Bone marrow (tissue), 2 donors: ENCODE data around the gene HAND1.
"Not testable (repeated sequence)": the region's sequence is repeated elsewhere in the genome, so short reads cannot be mapped to it uniquely, and the experiment has no call there.

ENCODE experiments used
- DNase-seq, 2 donors: peaks; one replicate each; lab custom pipeline; 2025; lab: John Stamatoyannopoulos, UW

Gene HAND1

DNA sequence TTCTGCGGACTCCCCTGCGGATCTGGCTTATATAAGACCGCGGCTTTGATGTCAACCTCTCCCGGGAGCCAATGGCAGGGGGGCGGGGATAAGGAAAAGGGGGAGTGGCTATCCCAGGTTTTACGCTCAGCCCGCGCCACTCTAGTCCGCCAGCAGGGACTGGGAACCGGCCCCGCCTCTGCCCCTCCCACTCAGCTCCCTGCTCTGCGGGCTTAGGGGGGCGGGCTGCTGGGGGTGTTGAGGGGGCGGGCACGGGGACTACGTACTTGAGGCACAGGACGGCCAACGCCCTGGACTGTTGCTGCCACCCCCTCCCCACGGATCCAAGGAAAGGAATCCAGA is at the start of gene HAND1:
TSS of gene HAND1 (minus strand) at position 4 of the 342 bp plus-strand sequence. CDS start 219 bp downstream, outside the sequence.
- no peak for DNase-seq

DNA sequence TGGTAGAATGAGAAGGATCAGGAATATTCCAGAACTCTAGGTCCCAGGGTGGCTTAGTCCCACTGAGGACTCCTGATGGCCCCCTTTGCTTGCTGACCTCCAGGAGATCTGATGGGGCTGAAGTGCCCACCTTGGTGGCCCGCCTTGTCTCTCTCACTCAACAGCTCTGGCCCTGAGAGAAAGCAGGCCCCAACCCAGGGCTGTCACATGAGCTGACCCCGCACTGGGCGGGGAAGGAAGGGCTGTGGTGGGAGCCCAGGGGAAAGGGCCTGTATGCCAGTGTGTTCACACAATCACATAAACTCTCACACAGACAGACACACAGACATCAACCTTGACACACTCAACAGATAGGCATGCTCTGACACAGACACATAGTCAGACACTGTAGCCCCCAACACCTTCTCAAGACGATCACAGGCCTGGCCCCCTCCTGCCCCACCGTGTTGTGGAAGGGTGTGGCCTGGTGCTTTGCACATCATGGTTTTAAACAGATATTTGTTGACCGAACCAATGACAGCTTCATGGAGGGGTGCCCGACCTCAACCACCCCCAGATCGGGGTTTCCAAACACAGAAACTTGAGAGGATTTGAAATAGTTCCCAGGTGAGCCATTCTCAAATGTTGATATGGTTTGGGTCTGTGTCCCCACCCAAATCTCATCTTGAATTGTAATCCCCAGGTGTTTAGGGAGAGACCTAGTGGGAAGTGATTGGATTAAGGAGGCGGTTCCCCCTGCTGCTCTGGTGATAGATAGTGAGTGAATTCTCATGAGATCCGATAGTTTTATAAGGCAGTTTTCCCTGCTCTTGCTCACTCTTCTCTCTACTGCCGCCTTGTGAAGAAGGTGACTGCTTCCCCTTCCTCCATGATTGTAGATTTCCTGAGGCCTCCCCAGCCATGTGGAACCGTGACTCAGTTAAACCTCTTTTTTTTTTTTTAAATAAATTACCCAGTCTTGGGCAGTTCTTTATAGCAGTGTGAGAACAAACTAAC is 48.5 kb upstream of the HAND1 start:
- DNase-seq, result no peak

DNA sequence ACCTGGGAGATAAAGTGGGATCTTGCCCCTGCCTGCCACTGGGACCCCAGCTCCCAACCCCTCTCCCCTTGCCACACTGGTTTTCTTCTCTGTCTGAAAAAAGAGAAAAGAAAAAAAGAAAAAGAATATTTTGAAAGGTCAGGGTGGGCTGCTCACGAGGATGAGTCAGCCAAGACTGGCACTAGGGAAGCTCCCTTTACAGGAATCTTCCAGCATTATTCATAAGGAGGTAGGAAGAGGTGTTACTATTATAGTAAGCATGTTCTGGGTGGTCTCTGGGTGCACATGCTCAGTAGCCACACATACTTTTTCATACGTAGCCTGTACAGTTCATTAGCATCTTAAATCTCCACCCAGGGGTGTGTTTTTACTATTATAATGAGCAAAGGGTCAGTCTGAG is 46.8 kb upstream of the HAND1 start:
- no peak for DNase-seq

DNA sequence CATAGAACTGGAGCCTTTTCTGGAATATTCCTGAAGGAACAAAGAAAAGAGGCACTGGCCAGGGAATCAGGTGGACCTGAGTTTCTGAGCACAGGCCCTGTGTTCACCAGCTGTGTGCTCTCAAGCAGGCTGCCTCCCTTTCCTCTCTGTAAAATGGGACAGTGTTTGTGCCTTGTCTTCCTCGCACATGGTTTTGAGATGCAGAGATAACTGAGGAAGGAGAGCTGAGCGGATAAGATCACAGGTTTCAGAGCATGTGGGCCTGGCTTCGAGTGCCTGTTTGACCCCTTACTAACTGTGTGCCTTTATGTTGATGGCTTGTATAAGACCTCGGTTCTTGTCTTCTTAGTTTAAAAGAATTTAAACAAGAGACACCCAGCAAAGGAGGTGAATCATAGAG is 46.2 kb upstream of the HAND1 start:
- no peak for DNase-seq

DNA sequence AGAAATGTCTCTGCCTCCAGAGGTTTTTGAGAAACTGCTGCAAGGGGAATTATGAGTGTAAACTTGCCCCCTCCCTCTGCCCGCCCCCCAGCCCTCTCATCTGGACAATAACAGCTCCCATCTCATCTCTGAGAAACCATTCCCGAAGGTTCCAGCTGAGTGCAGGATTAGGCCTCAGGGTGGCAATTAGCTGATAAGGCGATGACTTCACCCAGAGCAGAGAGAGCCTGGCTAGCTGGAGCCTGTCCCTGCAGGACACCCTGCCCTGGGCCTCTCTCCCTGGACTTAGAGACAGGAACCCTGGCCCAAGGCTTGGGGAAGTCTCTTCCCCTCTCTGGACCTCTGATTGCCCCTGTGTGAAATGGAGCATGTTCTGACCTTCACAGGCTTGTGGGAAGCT is 45.7 kb upstream of the HAND1 start:
- DNase-seq, result no peak

DNA sequence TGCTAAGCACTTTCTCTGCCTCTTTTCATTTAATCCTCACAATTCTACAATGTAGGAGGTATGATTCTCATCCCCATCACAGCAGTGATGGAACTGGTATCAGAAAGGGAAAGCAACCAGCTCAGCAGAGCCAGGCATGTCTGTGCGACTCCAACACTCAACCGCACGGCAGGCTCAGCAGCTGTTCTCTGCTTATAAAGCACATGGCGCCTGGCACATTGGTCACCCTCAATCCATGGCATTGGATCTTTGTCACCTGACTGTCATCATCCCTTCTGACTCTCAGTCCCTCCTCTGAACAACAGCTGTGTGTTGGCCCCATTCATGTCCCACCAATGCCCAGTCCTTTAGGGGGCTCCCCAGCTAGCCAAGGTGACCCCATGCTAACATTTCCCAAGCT is 45.1 kb upstream of the HAND1 start:
- DNase-seq, result no peak

DNA sequence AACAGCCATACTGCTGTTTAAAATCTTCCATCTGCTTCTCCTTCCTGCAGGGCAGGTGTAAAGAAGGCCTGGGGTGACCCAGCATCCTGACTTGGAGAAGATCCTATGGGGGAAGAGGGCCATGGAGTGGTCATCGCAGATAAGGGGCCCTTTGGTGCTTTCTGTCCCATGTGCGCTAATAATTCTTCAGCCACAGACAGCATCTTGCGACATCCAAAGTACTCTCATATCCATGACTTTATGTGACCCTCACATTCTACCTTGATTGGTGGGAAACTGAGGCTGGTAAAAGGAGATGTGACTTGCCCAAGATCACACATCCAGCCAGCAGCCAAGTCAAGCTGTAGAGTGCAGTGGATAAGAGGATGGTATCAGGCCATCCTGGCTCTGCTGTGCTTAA is 44.3 kb upstream of the HAND1 start:
- no peak for DNase-seq

DNA sequence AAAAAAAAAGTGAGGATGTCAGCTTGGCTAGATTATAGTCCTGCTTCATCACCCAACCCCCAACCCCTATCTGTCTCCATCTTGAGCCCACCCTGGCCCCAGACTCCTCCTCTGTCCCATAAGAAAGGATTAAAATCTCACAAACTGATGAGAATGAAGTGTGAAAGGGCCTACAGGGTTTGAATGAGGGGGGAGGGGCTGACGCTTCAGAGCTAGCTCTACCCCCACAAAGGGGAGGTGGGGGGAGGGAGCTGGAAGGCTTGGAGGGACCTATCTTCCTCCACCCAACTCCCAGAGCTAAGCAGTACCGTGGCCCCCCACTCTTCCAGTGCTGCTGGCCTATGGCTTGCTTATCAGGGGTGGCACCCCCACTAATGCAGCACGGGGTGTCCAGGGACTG is 43.7 kb upstream of the HAND1 start:
- no peak for DNase-seq

DNA sequence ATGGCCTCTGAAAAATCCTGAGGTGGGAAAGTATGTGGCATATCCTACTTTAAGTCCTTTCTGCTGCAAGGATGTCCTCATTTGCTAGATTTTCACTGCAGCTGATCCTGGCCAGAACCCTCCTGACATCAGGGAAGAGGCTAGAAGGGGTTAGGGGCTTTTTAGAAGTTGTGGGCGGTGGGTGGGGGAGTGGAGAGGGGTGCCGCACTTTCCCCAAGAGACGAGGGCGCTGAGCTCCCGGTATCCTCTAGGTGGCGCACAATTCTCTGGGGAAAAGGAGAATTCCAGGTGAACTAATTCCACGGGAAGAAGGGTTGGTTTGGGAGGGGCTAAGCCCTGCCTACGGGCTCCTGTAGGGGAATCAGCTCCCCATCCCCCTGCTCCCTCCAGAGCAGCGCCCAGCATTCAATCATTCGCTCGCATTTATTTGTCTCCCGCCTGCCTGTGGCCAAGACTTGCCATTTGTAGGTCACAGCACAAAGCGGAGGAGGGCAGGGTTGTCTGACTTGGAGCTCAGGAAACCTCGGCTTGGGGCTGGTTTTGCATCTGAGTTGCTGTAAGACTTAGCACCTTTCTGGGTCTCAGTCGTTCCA is 42.9 kb upstream of the HAND1 start:
- DNase-seq, result no peak

DNA sequence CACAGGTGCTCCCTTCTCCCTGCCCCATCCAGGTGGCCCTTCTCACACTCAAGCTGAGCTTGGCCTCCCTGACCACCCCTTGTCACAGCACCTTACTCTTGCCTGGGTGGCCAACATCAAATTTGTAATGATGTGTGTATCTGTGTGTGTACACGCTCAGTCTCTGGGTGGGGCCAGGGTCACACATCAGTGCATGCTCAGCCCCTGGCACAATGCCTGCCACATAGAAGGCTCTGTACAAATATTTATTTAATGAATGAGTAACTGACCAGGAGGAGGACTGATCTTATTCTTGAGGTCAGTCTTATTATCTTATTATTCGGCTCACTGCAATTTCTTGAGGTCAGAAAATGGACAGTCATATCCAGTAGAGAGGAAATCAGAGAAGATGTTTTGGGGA is 41.3 kb upstream of the HAND1 start:
- no peak for DNase-seq

DNA sequence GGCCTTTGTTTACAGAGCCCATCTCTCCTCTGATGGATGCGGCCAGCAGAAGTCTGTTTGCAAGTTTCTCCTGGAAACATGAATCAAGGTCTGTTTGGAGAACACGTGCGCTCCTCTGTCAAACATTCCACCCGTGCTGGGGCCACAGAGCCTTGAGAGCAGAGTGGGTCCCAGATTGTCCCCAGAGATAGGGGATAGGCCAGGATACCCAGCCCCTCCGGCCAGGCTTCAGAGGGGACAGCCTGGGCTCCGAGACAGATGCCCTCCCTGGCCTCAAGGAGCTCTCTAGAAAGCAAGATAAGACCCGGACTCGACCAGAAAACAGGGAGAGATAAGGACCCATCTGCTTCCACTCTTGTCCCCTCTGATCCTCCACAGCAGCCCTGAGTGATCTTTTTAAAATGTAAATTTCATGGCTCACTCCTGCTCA is 40.4 kb upstream of the HAND1 start:
- no peak for DNase-seq

DNA sequence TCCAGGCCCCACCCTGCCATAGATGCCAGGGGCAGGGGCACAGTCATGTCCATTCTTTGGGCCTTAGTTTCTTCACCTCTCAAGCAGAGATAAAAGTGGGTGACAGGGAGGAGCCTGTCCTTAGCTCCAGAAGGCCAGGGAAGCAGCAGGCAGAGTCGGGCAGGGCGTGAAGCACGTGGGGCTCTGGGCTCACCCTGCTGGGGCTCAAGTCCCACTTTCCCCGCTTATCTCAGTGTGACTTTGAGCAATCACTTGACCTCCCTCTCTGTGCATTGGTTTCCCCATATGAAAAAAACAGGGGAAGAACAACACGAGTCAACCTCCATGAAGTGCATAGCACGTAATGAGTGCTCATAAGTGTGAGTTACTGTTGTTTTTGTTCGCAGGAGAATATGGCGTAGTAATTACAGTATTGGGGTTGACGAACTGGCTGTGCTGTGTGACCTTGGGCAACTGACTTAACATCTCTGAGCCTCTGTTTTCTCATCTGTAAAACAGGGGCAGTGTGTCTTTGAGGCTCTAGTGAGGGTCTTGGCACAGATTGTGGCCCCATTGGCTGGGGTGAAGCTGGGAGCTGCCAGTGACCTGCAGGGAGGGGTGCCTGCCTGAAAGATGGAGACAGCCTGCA is 39.9 kb upstream of the HAND1 start:
- no peak for DNase-seq

DNA sequence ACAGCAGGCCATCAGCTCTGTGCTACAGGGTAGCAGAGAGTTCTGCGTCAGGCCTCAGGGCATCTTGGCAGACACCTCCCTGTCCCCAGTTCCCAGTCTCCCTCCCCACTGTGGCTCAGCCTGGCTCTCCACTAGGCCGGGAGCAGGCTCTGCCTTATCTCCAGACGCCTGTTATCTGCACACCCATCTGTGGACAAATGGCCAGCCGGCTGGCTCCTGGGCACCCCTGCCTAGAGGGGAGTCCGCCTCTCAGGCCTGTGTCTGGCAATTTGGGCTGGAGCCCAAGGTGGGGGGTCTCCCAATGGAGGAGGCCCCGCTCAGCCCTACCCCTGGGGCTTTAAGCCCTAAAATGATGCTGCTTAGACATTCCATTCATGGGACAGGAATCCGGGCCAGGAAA is 39.2 kb upstream of the HAND1 start:
- DNase-seq, result no peak

DNA sequence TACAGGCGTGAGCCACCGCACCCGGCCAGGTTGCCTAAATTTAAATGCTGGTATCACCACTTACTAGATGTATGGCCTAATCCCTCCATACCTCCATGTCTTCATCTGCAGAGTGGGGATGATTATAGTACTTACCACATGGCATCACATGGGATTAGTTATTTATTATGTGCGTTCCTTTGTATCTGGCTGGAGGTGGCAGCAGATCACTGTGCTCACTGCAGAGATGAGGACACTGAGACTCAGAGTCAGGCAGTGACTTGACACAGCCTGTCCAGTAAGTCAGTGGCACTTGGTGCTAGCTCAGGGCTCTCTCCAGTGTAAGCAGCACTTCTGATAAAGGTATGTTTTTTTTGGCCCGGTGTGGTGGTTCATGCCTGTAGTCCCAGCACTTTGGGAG is 38.4 kb upstream of the HAND1 start:
- DNase-seq, result no peak

DNA sequence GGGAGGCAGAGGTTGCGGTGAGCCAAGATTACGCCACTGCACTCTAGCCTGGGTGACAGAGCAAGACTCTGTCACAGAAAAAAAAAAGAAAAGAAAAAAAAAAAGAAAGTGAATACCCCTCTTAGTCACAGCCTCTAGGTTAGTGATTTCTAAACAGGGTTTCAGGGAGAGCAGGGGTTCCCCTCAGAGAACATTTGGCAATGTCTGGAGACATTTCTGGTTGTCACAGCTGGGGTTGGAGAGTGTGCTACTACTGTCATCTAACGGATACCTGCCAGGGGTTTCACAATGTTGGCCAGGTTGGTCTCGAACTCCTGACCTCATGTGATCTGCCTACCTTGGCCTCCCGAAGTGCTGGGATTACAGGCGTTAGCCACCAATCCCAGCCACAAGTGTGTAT is 37.5 kb upstream of the HAND1 start:
- DNase-seq, result not testable (repeated sequence)

DNA sequence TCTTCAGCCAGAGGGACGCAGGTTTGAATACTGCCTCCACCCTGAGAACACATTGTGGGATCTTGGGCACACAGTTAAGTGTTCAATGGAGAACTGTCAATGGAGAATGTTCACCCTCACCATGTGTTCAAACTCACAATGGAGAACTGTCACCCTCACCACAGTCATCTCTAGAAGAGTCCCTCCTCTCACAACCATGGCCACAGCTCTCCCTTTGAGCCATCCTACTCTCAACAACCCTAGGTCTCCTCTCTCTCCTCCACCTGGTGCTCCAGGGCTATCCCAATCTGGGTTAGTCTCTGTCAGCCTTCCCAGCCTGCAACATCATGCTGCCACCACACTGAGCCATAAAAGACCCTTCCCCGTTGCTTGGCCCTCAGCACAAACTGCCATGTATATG is 36.3 kb upstream of the HAND1 start:
- no peak for DNase-seq

DNA sequence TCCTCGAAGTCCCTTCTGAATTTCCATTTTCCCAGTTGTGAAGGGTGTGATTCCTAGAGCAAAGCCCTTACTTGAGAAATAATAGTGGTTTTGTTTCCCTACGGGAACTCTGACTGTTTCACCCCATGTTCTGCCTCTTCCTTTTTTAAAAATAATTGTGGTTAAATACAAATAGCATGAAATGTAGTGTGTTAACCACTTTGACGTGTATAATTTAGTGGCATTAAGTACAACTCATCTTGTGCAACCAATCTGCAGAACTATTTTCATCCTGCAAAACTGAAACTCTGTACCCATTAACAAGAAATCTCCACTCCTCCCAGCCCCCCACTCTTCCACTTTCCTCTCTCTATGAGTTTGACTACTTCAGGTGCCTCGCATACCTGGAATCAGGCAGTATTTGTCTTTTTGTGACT is 35.6 kb upstream of the HAND1 start:
- no peak for DNase-seq

DNA sequence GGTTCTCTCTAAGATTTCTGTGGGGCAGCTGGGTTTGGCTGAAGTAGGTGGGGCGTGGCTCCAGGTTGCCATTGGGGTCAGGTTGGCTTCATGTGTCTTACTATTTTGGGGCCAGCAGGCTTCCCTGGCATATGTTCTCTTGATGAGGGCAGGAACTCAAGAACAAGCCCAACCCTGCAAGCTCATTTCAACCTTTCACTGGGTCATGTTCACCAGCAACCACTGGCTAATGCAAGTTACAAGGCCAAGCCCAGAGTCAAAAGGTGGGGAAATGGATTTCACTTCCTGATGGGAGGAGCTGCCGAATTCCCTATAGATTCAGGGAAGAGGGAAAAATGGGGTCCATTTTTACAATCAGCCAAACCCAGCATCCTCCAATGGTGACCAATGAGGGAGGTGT is 34.0 kb upstream of the HAND1 start:
- DNase-seq, result no peak

DNA sequence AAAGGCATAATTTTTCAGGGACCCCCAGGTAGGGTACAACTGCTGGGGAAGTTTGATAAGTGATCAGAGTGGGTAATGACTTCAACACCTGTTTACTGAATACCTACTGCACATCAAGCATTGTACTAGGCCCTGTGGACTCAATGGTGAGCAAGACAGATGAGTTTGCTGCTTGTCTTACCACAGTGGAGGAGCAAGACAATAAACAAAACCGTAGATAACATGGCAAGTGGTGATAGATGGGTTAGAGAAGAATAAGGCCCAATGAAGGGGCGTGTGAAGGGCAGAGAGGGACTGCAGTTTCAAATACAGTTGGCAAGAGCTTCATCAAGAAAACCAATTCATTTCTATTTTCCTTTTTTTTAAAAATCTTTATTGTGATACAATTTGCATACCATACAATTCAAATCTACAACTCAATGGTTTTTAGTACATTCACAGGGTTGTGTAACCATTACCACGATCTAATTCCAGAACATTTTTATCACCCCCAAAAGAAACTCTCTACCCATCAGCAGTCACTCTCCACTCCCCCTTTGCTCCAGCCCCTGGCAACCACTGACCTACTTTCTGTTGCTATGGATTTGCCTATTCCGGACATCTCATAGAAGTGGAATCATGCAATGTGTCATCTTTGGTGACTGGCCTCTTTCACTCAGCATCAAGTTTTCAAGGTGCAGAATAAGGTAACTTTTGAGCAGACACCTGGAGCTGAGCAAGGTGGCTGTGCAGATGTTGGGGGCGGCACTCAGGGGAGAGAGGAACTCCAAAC is 31.9 kb upstream of the HAND1 start:
- DNase-seq, result no peak

DNA sequence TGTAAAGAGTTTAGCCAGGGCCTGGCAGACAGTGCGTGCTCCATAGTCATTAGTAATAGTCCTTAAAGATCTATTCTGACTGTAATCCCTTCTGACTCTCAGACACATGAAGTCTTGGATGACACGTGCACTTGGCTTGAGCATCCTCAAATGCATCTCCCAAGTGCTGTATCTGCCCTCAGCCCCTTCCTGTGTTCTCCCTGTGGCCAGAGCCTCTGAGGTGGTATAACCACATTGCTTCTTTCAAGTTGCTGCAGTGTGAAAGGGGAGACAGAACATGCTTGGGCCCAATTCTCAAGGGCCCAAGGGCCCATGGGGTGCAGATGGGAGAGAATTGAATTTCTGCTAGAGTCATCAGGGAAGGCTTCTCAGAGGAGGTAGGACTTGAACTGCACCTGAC is 30.1 kb upstream of the HAND1 start:
- DNase-seq, result no peak

DNA sequence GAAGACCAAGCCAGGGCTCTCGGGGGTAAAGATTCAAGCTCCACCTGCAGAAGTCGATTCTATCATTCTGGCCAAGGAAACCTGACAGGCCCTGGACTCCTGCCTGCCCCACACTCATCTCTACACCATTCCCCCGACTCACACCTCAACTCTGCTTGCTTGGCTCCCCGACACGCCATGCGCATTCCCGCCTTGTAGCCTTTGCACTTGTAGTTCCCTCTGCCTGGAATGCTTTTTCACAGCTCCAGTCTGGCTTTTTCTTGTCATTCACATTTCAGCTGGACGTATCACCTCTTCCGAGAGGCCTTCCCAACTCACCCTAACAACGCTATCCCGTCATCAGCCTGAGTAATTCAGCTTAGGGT is 28.7 kb upstream of the HAND1 start:
- DNase-seq, result no peak

DNA sequence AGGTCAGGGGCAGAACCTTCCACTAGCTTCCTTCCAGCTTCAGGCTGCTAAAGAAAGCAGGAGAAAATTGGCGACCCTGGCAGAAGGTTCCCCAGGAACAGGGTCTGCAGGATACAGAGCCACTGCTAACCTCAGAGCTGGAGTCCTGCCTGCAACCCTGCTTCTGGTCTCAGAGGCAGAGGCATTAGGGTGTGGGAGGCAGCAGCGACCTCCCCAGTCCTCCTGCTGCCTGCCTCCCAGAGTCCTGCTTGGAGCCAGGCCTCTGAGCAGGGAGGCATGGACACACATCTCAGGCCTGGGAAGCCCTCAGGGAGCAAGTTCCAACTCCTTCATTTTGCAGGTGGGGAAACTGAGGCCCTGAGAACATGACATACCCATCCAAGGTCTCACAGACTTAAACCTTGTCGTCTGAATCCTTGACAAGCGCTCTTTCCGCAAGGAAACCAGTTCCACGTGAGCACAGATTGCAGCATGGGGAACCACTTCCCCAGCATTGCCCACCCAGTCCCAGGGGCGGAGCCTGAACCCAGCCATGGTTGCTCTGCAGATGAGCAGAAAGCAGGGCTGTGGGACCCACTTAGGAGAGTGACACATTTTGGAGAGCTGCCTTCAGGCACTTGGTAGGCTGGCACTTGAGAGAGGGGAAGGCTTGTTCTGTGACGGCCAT is 28.2 kb upstream of the HAND1 start:
- DNase-seq, result no peak
